ENCODE measurements around the gene ST7.

- TF ChIP-seq CTCF (IDR thresholded peaks at IDR 0.05; ENCODE audit: poor library complexity) (no peak), EZH2phosphoT487 (IDR thresholded peaks at IDR 0.05; ENCODE audit: low read depth, severe bottlenecking, unreplicated experiment) (no peak)
Observed at GRCh38 chr7:116978006-116978405, 24.7 kb downstream of the ST7 start.

Measured in hepatocyte (in vitro differentiated cells).